C4-2B (cell line): Measurements from ENCODE around the gene RAB11A.

Experiments used
- CTCF ChIP-seq: fragments of 450-650 bp; conservative IDR thresholded peaks from 2 replicates; pipeline ENCODE4 v1.5.1; 2017; ENCODE audit warnings: mild to moderate bottlenecking
- ZFX ChIP-seq: fragments of 450-650 bp; IDR thresholded peaks from 2 replicates; pipeline ENCODE4 v1.6.1; 2017

GRCh38 chr15:65912235-65912634, 42.9 kb downstream of the RAB11A start:
- TF ChIP-seq CTCF (no peak), ZFX (no peak)
